WTC11 (cell line): ENCODE data around the gene SPINK2.

Experiments used
- CTCF ChIP-seq: fragments of 200-600 bp; IDR thresholded peaks from 2 replicates; pipeline ENCODE4 v1.8.0; 2022; ENCODE audit warnings: antibody characterized with exemption
- MAX ChIP-seq: sonication (generic); formaldehyde crosslinking; IDR thresholded peaks from 2 replicates; pipeline ENCODE4 v1.8.0; 2022; ENCODE audit warnings: mild to moderate bottlenecking, missing genetic modification reagents
- NFYB ChIP-seq: sonication (generic); formaldehyde crosslinking; conservative IDR thresholded peaks from 2 replicates; pipeline ENCODE4 v1.8.0; 2022; ENCODE audit warnings: low read depth, missing genetic modification reagents
- ZNF138 ChIP-seq: sonication (generic); formaldehyde crosslinking; conservative IDR thresholded peaks from 2 replicates; pipeline ENCODE4 v1.8.1; 2022; ENCODE audit warnings: mild to moderate bottlenecking, moderate library complexity, missing genetic modification reagents

GRCh38 chr4:56787380-56787779, 34.1 kb downstream of the SPINK2 start:
- TF ChIP-seq MAX (CRISPR knock-in tag) = no peak
- no peak for TF ChIP-seq CTCF
- TF ChIP-seq NFYB = no peak
- no peak for TF ChIP-seq ZNF138 (CRISPR knock-in tag)
